Loucy (cell line): ENCODE measurements around the gene STARD13.

Experiments
- H2AFZ ChIP-seq: fragments of 200-600 bp; sonication (generic); 2 replicates; pipeline ENCODE4 v1.6.0; 2016; ENCODE audit warnings: antibody characterized with exemption, mild to moderate bottlenecking, low read length, moderate library complexity
- H3F3A ChIP-seq: fragments of 200-600 bp; 2 replicates; pipeline ENCODE4 v1.6.0; 2016; ENCODE audit warnings: antibody characterized with exemption, low read depth, mild to moderate bottlenecking
- H3K27me3 ChIP-seq: fragments of 200-600 bp; sonication (generic); 2 replicates; pipeline ENCODE4 v1.6.1; 2014; ENCODE audit warnings: low read length, mild to moderate bottlenecking; ENCODE audit not compliant: insufficient read depth, poor library complexity, severe bottlenecking
- H3K36me3 ChIP-seq: fragments of 200-600 bp; sonication (generic); 2 replicates; pipeline ENCODE4 v1.6.1; 2016; ENCODE audit warnings: low read length; ENCODE audit not compliant: insufficient read depth
- H3K4me1 ChIP-seq: fragments of 200-600 bp; sonication (generic); 2 replicates; pipeline ENCODE4 v1.5.1; 2014; ENCODE audit warnings: low read length, mild to moderate bottlenecking; ENCODE audit not compliant: insufficient read depth, poor library complexity, severe bottlenecking
- H3K4me2 ChIP-seq: fragments of 200-600 bp; sonication (generic); 2 replicates; pipeline ENCODE4 v1.6.0; 2014; ENCODE audit warnings: antibody characterized with exemption, low read length, low read depth, mild to moderate bottlenecking; ENCODE audit not compliant: poor library complexity, severe bottlenecking
- H3K4me3 ChIP-seq: fragments of 200-600 bp; sonication (generic); 2 replicates; pipeline ENCODE4 v1.5.1; 2014; ENCODE audit warnings: low read length, mild to moderate bottlenecking, mixed read lengths; ENCODE audit not compliant: poor library complexity, severe bottlenecking
- H3K79me2 ChIP-seq: fragments of 200-600 bp; sonication (generic); 2 replicates; pipeline ENCODE4 v1.6.1; 2014; ENCODE audit warnings: low read length; ENCODE audit not compliant: insufficient read depth
- H3K9ac ChIP-seq: fragments of 200-600 bp; sonication (generic); 2 replicates; pipeline ENCODE4 v1.6.0; 2014; ENCODE audit warnings: mild to moderate bottlenecking, low read depth, low read length, moderate library complexity; ENCODE audit not compliant: poor library complexity, severe bottlenecking
- H3K9me2 ChIP-seq: fragments of 200-600 bp; sonication (generic); replicated peaks from 2 replicates; pipeline ENCODE4 v1.6.1; 2016; ENCODE audit warnings: low read depth, low read length, mixed read lengths
- H3K9me3 ChIP-seq: fragments of 200-600 bp; sonication (generic); 2 replicates; pipeline ENCODE4 v1.6.1; 2014; ENCODE audit warnings: mild to moderate bottlenecking, antibody characterized with exemption, low read length, low read depth; ENCODE audit not compliant: insufficient read depth
- H4K20me1 ChIP-seq: fragments of 200-600 bp; sonication (generic); 2 replicates; pipeline ENCODE4 v1.6.0; 2014; ENCODE audit warnings: antibody characterized with exemption, low read length, mild to moderate bottlenecking; ENCODE audit not compliant: insufficient read depth, poor library complexity, severe bottlenecking
- CTCF ChIP-seq: fragments of 200-600 bp; sonication (generic); conservative IDR thresholded peaks from 2 replicates; pipeline ENCODE4 v1.5.1; 2014; ENCODE audit warnings: mild to moderate bottlenecking, antibody characterized with exemption, low read length
- EZH2phosphoT487 ChIP-seq: fragments of 200-600 bp; IDR thresholded peaks from 2 replicates; pipeline ENCODE4 v1.6.1; 2018; ENCODE audit warnings: antibody characterized with exemption, mild to moderate bottlenecking, moderate library complexity, borderline replicate concordance

Gene STARD13

GRCh38 chr13:33079960-33080359 is 205.6 kb downstream of the STARD13 start:
- no peaks in the 10 kb centered on the region for H4K20me1 ChIP-seq
- no peaks in the 10 kb centered on the region for H3K79me2 ChIP-seq
- no peaks in the 10 kb centered on the region for H3K27me3 ChIP-seq
- H3K9me3 ChIP-seq: no peaks in the 10 kb centered on the region
- H3F3A ChIP-seq: no peaks in the 10 kb centered on the region
- H3K4me3 ChIP-seq: no peak overlapping the region
- H3K4me2 ChIP-seq: no peak overlapping the region
- H3K9me2 ChIP-seq: no peaks in the 10 kb centered on the region
- H3K9ac ChIP-seq: no peak overlapping the region
- peaks cover 15% of the 10 kb centered on the region for H3K4me1 ChIP-seq
- no peak overlapping the region for H2AFZ ChIP-seq
- TF ChIP-seq EZH2phosphoT487 (no peak), CTCF (no peak)
- H3K36me3 ChIP-seq: no peaks in the 10 kb centered on the region

GRCh38 chr13:33078263-33078662 is 207.3 kb downstream of the STARD13 start:
- H3K4me1 ChIP-seq: peaks cover 15% of the 10 kb centered on the region
- H3K4me3 ChIP-seq: no peak overlapping the region
- H2AFZ ChIP-seq: no peak overlapping the region
- H3K9ac ChIP-seq: no peak overlapping the region
- no peak overlapping the region for H3K4me2 ChIP-seq
- no peaks in the 10 kb centered on the region for H3K9me2 ChIP-seq
- no peaks in the 10 kb centered on the region for H3F3A ChIP-seq
- no peaks in the 10 kb centered on the region for H4K20me1 ChIP-seq
- H3K36me3 ChIP-seq: no peaks in the 10 kb centered on the region
- no peaks in the 10 kb centered on the region for H3K27me3 ChIP-seq
- H3K79me2 ChIP-seq: no peaks in the 10 kb centered on the region
- TF ChIP-seq CTCF (no peak), EZH2phosphoT487 (no peak)
- H3K9me3 ChIP-seq: no peaks in the 10 kb centered on the region

- no peak overlapping the region for H2AFZ ChIP-seq
Observed at GRCh38 chr13:33076001-33076992, 209.3 kb downstream of the STARD13 start.

More at GRCh38 chr13:33076001-33076992, 209.3 kb downstream of the STARD13 start:
- peaks cover 11% of the 10 kb centered on the region for H3K4me1 ChIP-seq
- no peaks in the 10 kb centered on the region for H3K9me3 ChIP-seq
- H3K79me2 ChIP-seq: no peaks in the 10 kb centered on the region
- no peaks in the 10 kb centered on the region for H3K9me2 ChIP-seq
- no peak overlapping the region for H3K9ac ChIP-seq
- H3K36me3 ChIP-seq: no peaks in the 10 kb centered on the region
- no peaks in the 10 kb centered on the region for H3F3A ChIP-seq
- no peaks in the 10 kb centered on the region for H4K20me1 ChIP-seq
- H3K27me3 ChIP-seq: no peaks in the 10 kb centered on the region
- TF ChIP-seq EZH2phosphoT487: no peak
- no peak for TF ChIP-seq CTCF
- no peak overlapping the region for H3K4me2 ChIP-seq
- no peak overlapping the region for H3K4me3 ChIP-seq
